SU-DHL-6 (cell line): Measurements from ENCODE around the gene ANKZF1.

ENCODE experiments used
- H2AFZ ChIP-seq: fragments of 200-600 bp; sonication (generic); 2 replicates; pipeline ENCODE4 v1.6.1; 2014; ENCODE audit warnings: low read depth, mild to moderate bottlenecking, moderate library complexity, mixed read lengths, antibody characterized with exemption, low read length; ENCODE audit not compliant: severe bottlenecking
- H3F3A ChIP-seq: fragments of 200-600 bp; shearing (Covaris generic); 2 replicates; pipeline ENCODE4 v1.6.0; 2016; ENCODE audit warnings: antibody characterized with exemption, mild to moderate bottlenecking; ENCODE audit not compliant: insufficient read depth
- H3K27ac ChIP-seq: fragments of 200-600 bp; sonication (generic); 2 replicates; pipeline ENCODE4 v1.5.1; 2016; ENCODE audit warnings: low read depth, mild to moderate bottlenecking, low read length, moderate library complexity, mixed read lengths
- H3K27me3 ChIP-seq: fragments of 200-600 bp; sonication (generic), shearing (Covaris generic); 2 replicates; pipeline ENCODE4 v1.6.0; 2014; ENCODE audit warnings: mild to moderate bottlenecking, low read length
- H3K36me3 ChIP-seq: fragments of 200-600 bp; sonication (generic); 2 replicates; pipeline ENCODE4 v1.6.1; 2014; ENCODE audit warnings: mild to moderate bottlenecking, low read length, mixed read lengths
- H3K4me2 ChIP-seq: fragments of 300-600, 200-600 bp; shearing (Covaris generic), sonication (generic); 2 replicates; pipeline ENCODE4 v1.6.0; 2014; ENCODE audit warnings: low read length, low read depth, mild to moderate bottlenecking; ENCODE audit not compliant: poor library complexity, severe bottlenecking
- H3K4me3 ChIP-seq: fragments of 200-600 bp; sonication (generic); 2 replicates; pipeline ENCODE4 v1.5.1; 2014; ENCODE audit warnings: antibody characterized with exemption, low read length, mild to moderate bottlenecking, mixed read lengths; ENCODE audit not compliant: insufficient read depth, poor library complexity, severe bottlenecking
- H3K79me2 ChIP-seq: fragments of 200-600 bp; sonication (generic); 2 replicates; pipeline ENCODE4 v1.6.1; 2014; ENCODE audit warnings: mild to moderate bottlenecking, low read length, moderate library complexity; ENCODE audit not compliant: insufficient read depth
- H3K9ac ChIP-seq: fragments of 200-600 bp; sonication (generic); 2 replicates; pipeline ENCODE4 v1.7.0; 2014; ENCODE audit warnings: mild to moderate bottlenecking, low read length
- H3K9me2 ChIP-seq: fragments of 200-600 bp; sonication (generic); replicated peaks from 2 replicates; pipeline ENCODE4 v1.6.1; 2014; ENCODE audit warnings: low read length; ENCODE audit not compliant: insufficient read depth
- H3K9me3 ChIP-seq: fragments of 200-600 bp; sonication (generic); 2 replicates; pipeline ENCODE4 v1.6.1; 2014; ENCODE audit warnings: low read length, mixed read lengths; ENCODE audit not compliant: insufficient read depth
- H4K20me1 ChIP-seq: fragments of 200-600 bp; sonication (generic); 2 replicates; pipeline ENCODE4 v1.6.1; 2014; ENCODE audit warnings: low read depth, mild to moderate bottlenecking, antibody characterized with exemption, low read length, moderate library complexity, mixed read lengths
- EZH2phosphoT487 ChIP-seq: fragments of 200-600 bp; sonication (generic), shearing (Covaris generic); conservative IDR thresholded peaks from 2 replicates; pipeline ENCODE4 v1.6.1; 2018; ENCODE audit warnings: mild to moderate bottlenecking, antibody characterized with exemption, low read length, moderate library complexity, mixed read lengths
- TF ChIP-seq, protein P1 (sequence below): fragments of 200-600 bp; sonication (generic); IDR thresholded peaks from one replicate; pipeline ENCODE4 v1.5.1; 2017; ENCODE audit warnings: antibody characterized with exemption, mild to moderate bottlenecking, low read length, moderate library complexity; ENCODE audit not compliant: insufficient read depth, poor library complexity, severe bottlenecking

ANKZF1 gene

DNA sequence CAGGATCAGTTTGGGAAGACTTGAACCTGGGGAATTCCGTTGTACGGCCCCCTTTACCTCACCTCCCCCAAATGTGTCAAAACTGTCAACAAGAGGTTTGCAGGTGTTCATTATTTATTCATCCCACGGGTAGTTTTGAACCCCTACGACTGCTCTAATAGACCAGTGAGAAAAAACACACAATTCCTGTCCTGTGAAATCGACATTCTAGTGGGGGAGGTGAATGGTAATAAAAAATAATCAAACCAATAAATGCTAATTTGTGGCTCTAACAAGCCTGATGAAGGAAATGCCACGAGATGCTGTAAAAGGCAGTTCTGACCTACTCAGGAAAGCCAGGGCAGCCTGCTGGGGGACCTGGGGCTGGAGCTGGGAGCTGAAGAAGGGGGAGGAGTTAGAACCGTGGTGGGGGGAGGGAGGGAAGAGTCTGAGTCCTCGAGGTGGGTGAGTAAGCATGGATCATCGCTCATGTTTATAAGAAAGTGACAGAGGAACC, 49.1 kb downstream of the ANKZF1 start:
- TF ChIP-seq, protein P1, sequence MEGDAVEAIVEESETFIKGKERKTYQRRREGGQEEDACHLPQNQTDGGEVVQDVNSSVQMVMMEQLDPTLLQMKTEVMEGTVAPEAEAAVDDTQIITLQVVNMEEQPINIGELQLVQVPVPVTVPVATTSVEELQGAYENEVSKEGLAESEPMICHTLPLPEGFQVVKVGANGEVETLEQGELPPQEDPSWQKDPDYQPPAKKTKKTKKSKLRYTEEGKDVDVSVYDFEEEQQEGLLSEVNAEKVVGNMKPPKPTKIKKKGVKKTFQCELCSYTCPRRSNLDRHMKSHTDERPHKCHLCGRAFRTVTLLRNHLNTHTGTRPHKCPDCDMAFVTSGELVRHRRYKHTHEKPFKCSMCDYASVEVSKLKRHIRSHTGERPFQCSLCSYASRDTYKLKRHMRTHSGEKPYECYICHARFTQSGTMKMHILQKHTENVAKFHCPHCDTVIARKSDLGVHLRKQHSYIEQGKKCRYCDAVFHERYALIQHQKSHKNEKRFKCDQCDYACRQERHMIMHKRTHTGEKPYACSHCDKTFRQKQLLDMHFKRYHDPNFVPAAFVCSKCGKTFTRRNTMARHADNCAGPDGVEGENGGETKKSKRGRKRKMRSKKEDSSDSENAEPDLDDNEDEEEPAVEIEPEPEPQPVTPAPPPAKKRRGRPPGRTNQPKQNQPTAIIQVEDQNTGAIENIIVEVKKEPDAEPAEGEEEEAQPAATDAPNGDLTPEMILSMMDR: no peak
- TF ChIP-seq EZH2phosphoT487: no peak
- H4K20me1 ChIP-seq: no peaks in the 10 kb centered on the region
- H3K9me2 ChIP-seq: no peaks in the 10 kb centered on the region
- peak overlapping the region; percentile 98 for H3K27ac ChIP-seq
- peak overlapping the region; percentile 62 for H3K4me3 ChIP-seq
- H3K27me3 ChIP-seq: no peaks in the 10 kb centered on the region
- peak overlapping the region; percentile 63 for H3K9ac ChIP-seq
- no peak overlapping the region for H2AFZ ChIP-seq
- 0 out of 2 replicates have a peak, but pooled peaks cover 4% of the 10 kb centered on the region for H3K79me2 ChIP-seq
- no peaks in the 10 kb centered on the region for H3K36me3 ChIP-seq
- no peaks in the 10 kb centered on the region for H3K9me3 ChIP-seq
- peak overlapping the region; percentile 90 for H3K4me2 ChIP-seq
- peaks cover 13% of the 10 kb centered on the region for H3F3A ChIP-seq

DNA sequence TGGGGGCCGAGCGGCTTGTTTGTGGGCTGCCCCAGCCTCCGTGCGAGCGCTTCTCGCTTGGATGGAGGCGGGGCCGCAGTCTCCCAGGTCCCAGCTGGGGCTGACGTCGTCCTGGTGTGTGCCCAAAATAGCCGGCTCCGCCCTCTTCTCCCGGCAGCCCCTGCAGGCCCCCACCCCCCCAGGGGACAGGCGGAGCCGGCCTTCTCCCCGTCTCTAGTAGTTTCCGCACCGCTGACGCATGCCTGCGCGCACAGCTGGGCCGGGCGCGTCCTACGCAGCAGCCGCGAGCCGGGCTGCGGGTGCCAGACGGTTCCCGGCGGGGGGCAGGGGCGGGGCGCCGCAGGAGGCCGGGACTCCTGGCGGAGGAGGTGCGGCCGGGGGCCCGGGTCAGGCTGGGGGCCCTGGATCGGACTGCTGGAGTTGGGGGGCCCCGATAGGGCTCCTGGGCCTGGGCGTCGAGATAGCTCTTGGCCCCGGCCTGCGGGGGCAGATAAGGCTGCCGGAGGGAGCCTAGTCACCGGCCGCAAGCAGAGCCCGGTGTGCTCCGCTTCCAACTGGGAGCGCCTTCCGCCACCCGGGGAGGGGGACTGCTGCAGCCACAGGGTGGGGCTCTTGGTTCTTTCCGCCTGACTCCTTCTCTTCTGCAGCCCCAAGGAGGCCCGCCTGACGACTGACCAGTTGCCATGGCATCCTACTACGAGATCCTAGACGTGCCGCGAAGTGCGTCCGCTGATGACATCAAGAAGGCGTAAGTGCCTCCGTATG, 49.7 kb downstream of the ANKZF1 start, which contains the start of gene DNAJB2:
Gene DNAJB2, plus strand, starts transcription at position 216 of the 765 bp plus-strand sequence. Its CDS starts 468 bp downstream, at position 684.
- H3K27me3 ChIP-seq: no peaks in the 10 kb centered on the region
- H2AFZ ChIP-seq: peak within 1 kb of the TSS; percentile 84
- H4K20me1 ChIP-seq: no peaks in the 10 kb centered on the region
- no peak for TF ChIP-seq EZH2phosphoT487
- TF ChIP-seq, protein P1: peak; percentile 16
- H3K36me3 ChIP-seq: no peaks in the 10 kb centered on the region
- no peaks in the 10 kb centered on the region for H3K9me2 ChIP-seq
- H3K4me2 ChIP-seq: peak within 1 kb of the TSS; percentile 90
- H3F3A ChIP-seq: peaks cover 13% of the 10 kb centered on the region
- peak within 1 kb of the TSS; percentile 63 for H3K9ac ChIP-seq
- no peaks in the 10 kb centered on the region for H3K9me3 ChIP-seq
- peak within 1 kb of the TSS; percentile 62 for H3K4me3 ChIP-seq
- peak within 1 kb of the TSS; percentile 98 for H3K27ac ChIP-seq
- H3K79me2 ChIP-seq: 0 out of 2 replicates have a peak, but pooled peaks cover 4% of the 10 kb centered on the region

DNA sequence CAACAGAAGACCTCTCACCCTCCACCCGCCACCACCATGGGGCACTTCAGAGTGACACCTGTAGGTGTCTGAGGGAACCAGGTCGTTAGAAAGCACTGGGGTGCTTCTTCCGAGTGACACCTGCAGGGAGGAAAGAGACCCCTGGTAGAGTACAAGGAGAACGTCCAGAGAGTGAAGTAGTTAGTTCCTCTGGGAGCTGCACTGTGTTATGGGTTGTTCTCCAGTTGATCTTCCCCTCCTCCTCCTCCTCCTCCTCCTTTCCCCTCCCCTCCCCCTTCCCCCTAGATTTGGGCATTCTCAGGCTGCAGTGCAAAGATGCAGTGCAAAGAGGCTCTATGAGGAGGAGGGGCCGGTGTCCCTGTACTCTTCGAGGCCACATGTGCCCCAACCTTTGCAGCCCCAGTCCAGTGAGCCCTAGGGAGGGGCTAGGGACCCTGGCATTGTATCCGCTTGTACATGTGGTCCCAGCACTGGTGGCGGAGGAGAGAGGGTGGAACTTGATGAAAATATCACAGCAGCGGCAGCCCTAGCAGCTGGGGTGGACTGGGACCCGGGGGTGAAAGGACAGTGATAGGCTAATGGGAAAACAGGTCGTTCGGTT, 50.4 kb downstream of the ANKZF1 start:
- Histone ChIP-seq H3K36me3 (no peaks in the 10 kb centered on the region), H4K20me1 (no peaks in the 10 kb centered on the region), H3K27me3 (no peaks in the 10 kb centered on the region), H3K4me3 (peak overlapping the region; percentile 57), H3K79me2 (0 out of 2 replicates have a peak, but pooled peaks cover 4% of the 10 kb centered on the region), H3K4me2 (peak overlapping the region; percentile 60), H3K9ac (peak overlapping the region; percentile 63), H3K9me2 (no peaks in the 10 kb centered on the region), H3F3A (peaks cover 13% of the 10 kb centered on the region), H2AFZ (peak overlapping the region; percentile 29), H3K9me3 (no peaks in the 10 kb centered on the region), H3K27ac (peak overlapping the region; percentile 98)
- TF ChIP-seq, protein P1: peak; percentile 7
- TF ChIP-seq EZH2phosphoT487: no peak
